HT1080 (cell line): ENCODE measurements around the gene SERF1A. TPM values are rescaled to one million over a fixed set of nuclear protein-coding genes. Genes with fewer than 3 reads are reported as not detected.
"Not testable (repeated sequence)": the region's sequence is repeated elsewhere in the genome, so short reads cannot be mapped to it uniquely, and the experiment has no call there.

ENCODE experiments used
- DNase-seq: peaks from one replicate; pipeline ENCODE4 v3.0.0-alpha.2; 2015; ENCODE audit warnings: low read depth
- polyA plus RNA-seq, 2 experiments: library from polyadenylated mRNA; depleted of rRNA; stranded (reverse); fragments of >200 nt; gene quantifications; 2 replicates each; pipeline ENCODE4 v1.2.3, GENCODE V29; 2015
- small RNA-seq: library from RNA; depleted of rRNA; stranded (forward); fragments of <200 nt; gene quantifications from one replicate; pipeline ENCODE3, GENCODE V24; 2014
- total RNA-seq: library from RNA; depleted of rRNA; stranded (reverse); fragments of >200 nt; shearing (Covaris generic); gene quantifications from 2 replicates; pipeline ENCODE4 v1.2.3, GENCODE V29; 2014; rRNA removed

Gene SERF1A
- total RNA-seq = 0.93 and 3.3 TPM in 2 replicates
- polyA plus RNA-seq (2015; cell fraction: cytosol; rRNA removed) = 4.0 and 7.5 TPM in 2 replicates
- 0.29 and 0.66 TPM in 2 replicates for polyA plus RNA-seq (2015; cell fraction: nucleus; rRNA removed)

DNA sequence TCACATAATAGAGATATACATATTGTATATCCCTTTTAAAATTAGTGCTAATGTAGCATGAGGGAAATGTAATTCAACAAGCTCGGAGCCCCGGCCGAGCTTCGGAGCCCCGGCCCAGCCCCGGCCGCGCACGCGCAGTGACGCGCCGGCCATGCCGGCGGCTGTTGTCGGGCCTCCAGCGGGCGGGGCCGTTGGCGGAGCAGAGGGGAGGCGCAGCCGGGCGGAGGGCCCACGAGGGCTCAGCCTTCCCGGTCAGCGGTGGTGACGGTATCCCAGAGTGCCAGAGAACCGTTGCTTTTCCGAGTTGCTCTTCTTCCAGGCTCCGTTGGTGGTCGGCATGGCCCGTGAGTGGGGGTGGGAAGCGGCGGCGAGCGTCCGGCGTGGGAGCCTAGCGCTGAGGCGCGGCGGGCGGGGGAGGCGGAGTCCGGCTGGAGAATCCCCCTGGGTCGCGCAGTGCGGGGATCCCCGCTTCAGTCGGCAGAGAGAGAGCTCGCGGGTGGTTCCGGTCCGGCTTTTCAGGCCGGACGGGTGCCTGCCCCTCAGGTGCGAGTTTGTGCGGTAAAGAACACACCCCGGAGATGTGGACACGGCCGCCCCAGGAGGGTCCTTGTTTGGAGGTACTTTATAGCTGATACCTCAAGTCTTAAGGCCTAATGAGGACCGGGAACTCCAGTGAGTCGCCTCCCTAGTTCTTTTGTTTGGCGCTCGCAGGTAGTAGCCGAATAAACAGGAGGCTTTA is at the start of gene SERF1A:
TSS of gene SERF1A (plus strand) at position 137 of the 739 bp plus-strand sequence. CDS start at position 338, 201 bp downstream.
- not testable (repeated sequence) for DNase-seq

DNA sequence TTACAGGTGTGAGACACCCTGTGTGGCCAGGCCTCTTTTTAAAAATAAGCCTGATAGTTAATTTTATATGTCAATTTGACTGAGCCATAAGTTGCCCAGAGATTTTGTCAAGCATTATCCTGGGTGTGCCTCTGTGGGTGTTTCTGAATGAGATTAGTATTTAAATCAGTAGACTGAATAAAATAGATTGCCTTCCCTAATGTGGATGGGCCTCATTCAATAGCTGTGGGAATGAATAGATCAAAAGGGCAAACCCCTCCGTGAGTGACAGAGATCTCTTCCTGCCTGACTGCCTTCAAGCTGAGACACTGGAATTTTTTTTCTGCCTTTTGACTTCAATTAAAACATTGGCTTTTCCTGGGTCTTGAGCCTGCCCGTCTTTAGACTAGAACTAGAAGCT is 33.7 kb upstream of the SERF1A start:
- not testable (repeated sequence) for DNase-seq

DNA sequence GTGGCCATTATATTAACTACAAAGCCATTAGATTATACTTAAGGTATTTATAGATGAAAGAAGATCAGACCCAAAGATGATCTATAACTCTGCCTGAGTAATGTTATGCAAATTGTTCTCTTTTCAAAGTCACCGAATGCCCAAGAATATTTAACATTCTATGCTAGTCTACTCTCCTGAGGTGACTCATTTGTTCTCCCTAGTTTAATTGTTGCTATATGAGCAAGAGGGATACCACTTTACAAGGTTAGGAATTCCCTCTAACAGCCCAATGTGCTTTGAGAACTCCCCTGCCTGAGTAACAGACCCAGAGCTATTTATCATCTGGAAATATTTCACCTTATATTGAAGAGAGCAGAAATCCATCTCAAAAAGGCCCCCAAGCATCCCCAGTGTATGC is 29.8 kb upstream of the SERF1A start:
- not testable (repeated sequence) for DNase-seq

DNA sequence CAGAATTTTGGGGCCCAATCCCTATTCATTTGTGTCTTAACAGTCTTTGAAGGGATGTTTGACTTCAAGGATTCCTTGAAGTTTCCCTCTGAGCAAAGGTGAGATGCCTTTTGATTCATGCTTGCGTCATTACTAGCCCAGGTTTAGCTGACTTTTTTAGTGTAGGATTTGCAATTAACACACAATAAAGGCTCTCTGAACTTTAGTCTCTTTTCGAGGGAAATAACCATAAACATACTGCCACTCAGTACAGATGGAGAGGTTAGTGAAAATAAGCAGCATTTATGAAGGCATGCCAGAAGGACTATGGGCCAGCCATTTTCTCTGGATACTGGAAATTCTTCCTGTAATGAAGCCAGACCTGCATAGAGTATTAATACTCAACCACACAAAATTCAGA is 4.4 kb upstream of the SERF1A start:
- DNase-seq = not testable (repeated sequence)

DNA sequence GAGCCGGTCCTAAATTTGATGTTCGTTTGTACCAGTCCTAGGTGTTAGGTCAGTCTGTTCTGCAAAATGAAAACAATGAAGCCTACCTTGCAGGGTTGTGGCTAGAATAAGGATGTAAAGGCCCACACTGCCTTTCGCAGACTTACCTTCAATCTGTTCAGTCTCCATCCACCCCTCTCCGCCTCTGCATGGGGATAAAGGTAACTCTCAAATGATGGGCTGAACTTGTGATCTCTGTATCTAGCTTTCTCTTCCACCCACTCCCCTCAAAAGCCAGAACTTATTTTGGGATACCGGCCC is 753 bp downstream of the SERF1A start:
- DNase-seq = not testable (repeated sequence)

DNA sequence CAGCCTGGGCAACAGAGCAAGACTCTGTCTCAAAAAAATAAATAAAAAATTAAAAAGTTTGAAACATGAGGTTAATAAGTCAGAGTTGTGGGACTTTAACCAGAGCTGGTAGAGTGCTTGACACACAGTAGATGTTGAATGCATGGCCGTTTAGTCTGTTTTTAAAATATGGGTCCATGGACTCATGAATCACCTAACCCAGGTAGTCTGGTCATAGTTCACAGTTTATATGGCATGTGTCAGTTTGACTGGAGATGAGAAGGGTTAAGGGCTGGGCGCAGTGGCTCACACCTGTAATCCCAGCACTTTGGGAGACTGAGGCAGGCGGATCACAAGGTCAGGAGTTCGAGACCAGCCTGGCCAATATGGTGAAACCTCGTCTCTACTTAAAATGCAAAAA is 6.2 kb downstream of the SERF1A start:
- DNase-seq = not testable (repeated sequence)

DNA sequence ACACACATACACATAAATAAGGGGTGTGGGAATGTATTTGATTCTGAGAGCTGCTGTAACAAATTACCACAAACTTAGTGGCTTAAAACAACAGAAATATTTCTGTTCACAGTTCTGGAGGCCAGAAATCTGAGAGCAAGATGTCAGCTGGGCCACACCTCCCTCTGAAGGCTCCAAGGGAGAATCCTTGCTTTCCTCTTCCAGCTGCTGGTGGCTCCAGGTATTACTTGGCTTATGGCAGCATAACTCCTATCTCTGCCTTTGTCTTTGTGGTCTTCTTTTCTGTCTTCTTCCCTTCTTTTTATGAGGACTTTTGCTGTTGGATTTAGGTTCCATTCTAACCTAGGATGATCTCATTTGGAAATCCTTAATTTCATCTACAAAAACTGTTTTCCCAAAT is 16.4 kb downstream of the SERF1A start:
- DNase-seq = not testable (repeated sequence)

DNA sequence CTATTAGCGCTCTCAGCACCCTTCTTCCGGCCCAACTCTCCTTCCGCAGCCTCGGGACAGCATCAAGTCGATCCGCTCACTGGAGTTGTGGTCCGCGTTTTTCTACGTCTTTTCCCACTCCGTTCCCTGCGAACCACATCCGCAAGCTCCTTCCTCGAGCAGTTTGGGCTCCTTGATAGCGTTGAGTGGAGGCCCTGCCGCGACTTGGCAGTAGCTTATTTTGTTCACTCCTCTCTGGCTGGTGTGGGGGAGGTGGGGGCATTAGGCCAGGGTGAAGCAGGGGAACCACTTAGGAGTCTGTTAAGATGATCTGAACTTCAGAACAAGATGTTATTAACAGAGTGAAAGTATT is 24.7 kb downstream of the SERF1A start:
- not testable (repeated sequence) for DNase-seq

DNA sequence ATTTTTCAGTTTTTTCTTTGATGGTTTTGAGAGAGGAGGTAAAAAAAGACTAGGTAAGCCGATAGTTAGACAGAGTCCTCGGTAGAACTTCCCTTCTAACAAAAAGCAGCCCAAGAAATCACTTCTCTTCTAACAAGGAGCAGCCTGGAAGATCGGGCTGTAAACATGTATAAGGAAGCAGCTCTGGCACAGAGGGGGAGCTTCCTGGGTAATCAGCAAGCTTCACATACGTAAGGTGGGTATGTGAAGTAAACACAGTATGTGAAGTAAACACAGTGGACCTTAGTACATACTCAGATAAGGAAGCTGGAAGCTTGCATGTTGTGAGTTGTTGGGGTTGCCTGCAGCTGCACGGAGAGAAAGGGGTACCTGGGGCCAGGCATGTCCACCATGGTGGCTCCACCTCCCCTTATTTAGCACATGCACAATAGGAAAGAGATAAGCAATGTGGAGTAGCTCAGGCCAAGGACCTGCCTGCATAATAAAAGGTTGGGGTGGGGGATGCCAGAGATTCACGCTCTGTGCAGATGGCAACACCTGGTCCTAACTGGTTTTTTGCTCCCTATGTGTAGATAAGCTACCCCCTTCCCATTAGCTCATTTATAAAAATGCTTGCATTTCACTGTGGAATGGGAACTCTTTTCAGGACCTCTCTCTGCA is 31.4 kb downstream of the SERF1A start:
- DNase-seq = not testable (repeated sequence)

DNA sequence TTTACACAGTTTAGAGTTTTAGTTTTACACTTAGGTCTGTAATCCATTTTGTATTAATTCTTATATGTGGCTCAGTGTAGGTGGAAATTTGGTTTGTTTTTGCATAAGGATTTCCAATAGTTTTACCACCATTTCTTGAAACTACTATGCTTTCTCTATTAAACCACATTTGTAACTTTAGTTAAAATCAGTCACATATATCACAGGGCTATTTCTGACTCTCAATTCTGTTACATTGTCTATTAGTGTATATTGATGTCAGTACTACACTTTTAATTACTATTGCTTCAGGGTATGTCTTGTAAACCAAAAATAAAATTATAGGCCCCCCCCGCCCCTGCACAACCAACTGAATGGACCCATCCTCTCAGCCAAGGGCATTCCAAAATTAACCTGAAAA is 32.1 kb downstream of the SERF1A start:
- DNase-seq = not testable (repeated sequence)

DNA sequence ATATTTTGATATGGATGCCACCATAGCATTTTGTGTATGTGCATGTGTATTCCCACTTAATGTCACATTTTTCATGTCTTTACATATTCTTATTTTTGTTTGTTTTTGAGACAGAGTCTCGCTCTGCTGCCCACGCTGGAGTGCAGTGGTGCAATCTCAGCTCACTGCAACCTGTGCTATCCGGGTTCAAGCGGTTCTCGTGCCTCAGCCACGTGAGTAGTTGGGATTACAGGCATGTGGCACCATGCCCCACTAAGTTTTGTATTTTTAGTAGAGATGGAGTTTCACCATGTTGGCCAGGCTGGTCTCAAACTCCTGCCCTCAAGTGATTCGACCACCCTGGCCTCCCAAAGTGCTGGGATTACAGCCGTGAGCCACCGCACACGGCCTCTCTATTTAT is 52.6 kb downstream of the SERF1A start:
- not testable (repeated sequence) for DNase-seq

Small RNA genes lying within 50 kb of the gene (small RNA-seq; reads per million reads assigned to genes)
- gene CDH12P1 = not detected

Other genes with a start within 250 kb of the SERF1A start
- 73.2 and 96.2 TPM in 2 replicates for gene SMN1, start 24.4 kb downstream of the SERF1A start, total RNA-seq
- gene NAIP, start 124.7 kb downstream of the SERF1A start, total RNA-seq = 0.17 and 0.71 TPM in 2 replicates
- 67.4 and 83.4 TPM in 2 replicates for gene GTF2H2, start 167.0 kb downstream of the SERF1A start, total RNA-seq